Gastroesophageal sphincter (tissue), 4 donors: ENCODE data around the gene ALK. TPM values are rescaled to one million over a fixed set of nuclear protein-coding genes. Genes with fewer than 3 reads are reported as not detected.

Experiments
- ATAC-seq: fragments of 150-250 bp; one replicate; pipeline ENCODE4 v1.9.1; 2016; ENCODE audit warnings: mild to moderate bottlenecking, moderate library complexity
- H3K27ac ChIP-seq, 4 donors: fragments of 200-600 bp; sonication (generic) in 3 of 4; 1 replicate in 3 of 4; 2 replicates in 1 of 4; pipeline ENCODE4 v1.5.1; 2016 to 2019
- H3K27me3 ChIP-seq: fragments of 200-600 bp; sonication (generic); one replicate; pipeline ENCODE4 v1.5.1; 2019
- H3K36me3 ChIP-seq, 2 donors: fragments of 200-600 bp; sonication (generic); one replicate each; pipeline ENCODE4 v1.5.1; 2019; ENCODE audit warnings: control low read depth in 1 of 2
- H3K4me1 ChIP-seq, 3 donors: fragments of 200-600 bp; sonication (generic); 1 replicate in 2 of 3; 2 replicates in 1 of 3; pipeline ENCODE4 v1.5.1; 2016 to 2019; ENCODE audit warnings: control low read depth in 2 of 3
- H3K4me3 ChIP-seq, 2 donors: fragments of 200-600 bp; sonication (generic); one replicate each; pipeline ENCODE4 v1.5.1; 2019; ENCODE audit warnings: mild to moderate bottlenecking in 1 of 2, moderate library complexity in 1 of 2
- H3K9me3 ChIP-seq, 3 donors: fragments of 200-600 bp; sonication (generic); one replicate each; pipeline ENCODE4 v1.5.1; 2017 to 2019; ENCODE audit warnings: control low read depth in 2 of 3
- EP300 ChIP-seq: sonication (generic); formaldehyde crosslinking; IDR thresholded peaks from one replicate; pipeline ENCODE4 v1.6.1; 2017; ENCODE audit warnings: antibody characterized with exemption, mild to moderate bottlenecking
- POLR2A ChIP-seq, 2 donors: fragments of 450-650 bp; IDR thresholded peaks; one replicate each; pipeline ENCODE4 v1.6.1; 2017; ENCODE audit warnings: antibody characterized with exemption in 2 of 2, mild to moderate bottlenecking in 2 of 2, moderate library complexity in 1 of 2
- POLR2AphosphoS5 ChIP-seq: sonication (generic); formaldehyde crosslinking; IDR thresholded peaks from one replicate; pipeline ENCODE4 v1.6.1; 2017; ENCODE audit warnings: antibody characterized with exemption
- WGBS, 2 donors: methylation state at CpG; one replicate each; pipeline ENCODE4 v1.1.5; 2018; ENCODE audit warnings: low coverage in 1 of 2; 5-methylcytosine and 5-hydroxymethylcytosine counted together
- total RNA-seq, 4 donors: library from RNA; depleted of rRNA; stranded (reverse); fragments of >200 nt; gene quantifications; one replicate each; pipeline ENCODE4 v1.1.0, GENCODE V29; 2016
- TF ChIP-seq, protein P1 (sequence below), 4 experiments: fragments of 200-600 bp in 2 of 4; fragments of 450-650 bp in 2 of 4; sonication (generic) in 1 of 4; IDR thresholded peaks; one replicate each; pipeline ENCODE4 v1.5.1; 2017 to 2019; ENCODE audit warnings: antibody characterized with exemption in 4 of 4, mild to moderate bottlenecking in 2 of 4, moderate library complexity in 2 of 4

Gene ALK
- total RNA-seq, 4 donors from 2014 or later: 0.94 to 1.6 (median 1.1) TPM

- Histone ChIP-seq H3K27ac (no peak overlapping the region), H3K27me3 (no peaks in the 10 kb centered on the region), H3K4me3 (no peak overlapping the region), H3K4me1 (no peaks in the 10 kb centered on the region), H3K36me3 (no peaks in the 10 kb centered on the region), H3K9me3 (no peaks in the 10 kb centered on the region)
- ATAC-seq: no peak
- 65% methylated on average over 4 of the region's 4 CpGs; no CpG with 5 or more reads in 1 of the 2 donors for WGBS, 2 donors
- no peak for TF ChIP-seq EP300
- TF ChIP-seq, protein P1, sequence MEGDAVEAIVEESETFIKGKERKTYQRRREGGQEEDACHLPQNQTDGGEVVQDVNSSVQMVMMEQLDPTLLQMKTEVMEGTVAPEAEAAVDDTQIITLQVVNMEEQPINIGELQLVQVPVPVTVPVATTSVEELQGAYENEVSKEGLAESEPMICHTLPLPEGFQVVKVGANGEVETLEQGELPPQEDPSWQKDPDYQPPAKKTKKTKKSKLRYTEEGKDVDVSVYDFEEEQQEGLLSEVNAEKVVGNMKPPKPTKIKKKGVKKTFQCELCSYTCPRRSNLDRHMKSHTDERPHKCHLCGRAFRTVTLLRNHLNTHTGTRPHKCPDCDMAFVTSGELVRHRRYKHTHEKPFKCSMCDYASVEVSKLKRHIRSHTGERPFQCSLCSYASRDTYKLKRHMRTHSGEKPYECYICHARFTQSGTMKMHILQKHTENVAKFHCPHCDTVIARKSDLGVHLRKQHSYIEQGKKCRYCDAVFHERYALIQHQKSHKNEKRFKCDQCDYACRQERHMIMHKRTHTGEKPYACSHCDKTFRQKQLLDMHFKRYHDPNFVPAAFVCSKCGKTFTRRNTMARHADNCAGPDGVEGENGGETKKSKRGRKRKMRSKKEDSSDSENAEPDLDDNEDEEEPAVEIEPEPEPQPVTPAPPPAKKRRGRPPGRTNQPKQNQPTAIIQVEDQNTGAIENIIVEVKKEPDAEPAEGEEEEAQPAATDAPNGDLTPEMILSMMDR (IDR thresholded peaks at IDR 0.05): no peak
- TF ChIP-seq POLR2AphosphoS5: no peak
- no peak for TF ChIP-seq POLR2A (IDR thresholded peaks at IDR 0.05)
Measured at GRCh38 chr2:29446847-29447246, 474.5 kb downstream of the ALK start.

DNA sequence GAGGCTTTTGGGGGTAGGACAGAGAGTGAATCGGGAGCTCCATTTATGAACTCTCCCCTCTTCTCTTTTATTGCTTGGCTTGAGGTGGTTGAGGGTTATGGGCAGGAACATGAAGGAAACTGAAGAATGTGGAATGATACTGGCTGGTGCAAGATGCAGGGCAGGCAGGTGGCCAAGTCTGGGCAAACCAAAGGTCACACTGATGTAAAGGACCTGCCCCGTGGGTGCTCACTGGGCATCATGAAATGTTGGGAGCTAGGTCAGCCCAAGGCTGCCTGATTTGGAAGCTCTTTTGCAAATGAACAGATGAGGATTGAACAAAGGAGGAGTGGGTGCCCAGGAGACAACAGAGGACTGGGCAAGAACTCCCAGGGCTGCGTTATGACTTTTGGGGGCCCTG, 477.2 kb downstream of the ALK start:
- TF ChIP-seq, protein P1 (IDR thresholded peaks at IDR 0.05): no peak
- TF ChIP-seq EP300: no peak
- Histone ChIP-seq H3K36me3 (no peaks in the 10 kb centered on the region), H3K9me3 (no peaks in the 10 kb centered on the region), H3K27me3 (no peaks in the 10 kb centered on the region), H3K27ac (no peak overlapping the region), H3K4me3 (no peak overlapping the region), H3K4me1 (no peaks in the 10 kb centered on the region)
- no peak for ATAC-seq
- WGBS, 2 donors: 60 to 86% methylated on average over 2 to 3 of the region's 3 CpGs

DNA sequence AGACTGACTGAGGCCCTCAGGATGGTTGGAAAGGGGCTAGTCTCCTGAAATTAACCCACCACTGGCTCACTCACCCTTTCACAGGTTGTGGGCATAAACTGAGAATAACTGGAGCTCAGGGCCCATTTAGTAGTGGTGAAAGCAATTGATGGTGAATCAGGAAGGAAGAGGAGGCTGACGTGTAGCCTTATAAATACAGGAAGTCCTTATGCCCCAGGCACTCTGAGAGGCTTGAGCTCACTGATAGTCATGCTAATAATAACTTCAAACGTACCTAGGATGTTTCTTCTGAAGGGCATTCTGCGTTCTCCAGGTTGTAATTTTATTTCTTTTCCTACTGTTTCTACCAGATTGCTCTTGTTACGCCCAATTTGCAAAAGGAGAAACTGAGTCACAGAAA, 477.8 kb downstream of the ALK start:
- H3K9me3 ChIP-seq: no peaks in the 10 kb centered on the region

DNA sequence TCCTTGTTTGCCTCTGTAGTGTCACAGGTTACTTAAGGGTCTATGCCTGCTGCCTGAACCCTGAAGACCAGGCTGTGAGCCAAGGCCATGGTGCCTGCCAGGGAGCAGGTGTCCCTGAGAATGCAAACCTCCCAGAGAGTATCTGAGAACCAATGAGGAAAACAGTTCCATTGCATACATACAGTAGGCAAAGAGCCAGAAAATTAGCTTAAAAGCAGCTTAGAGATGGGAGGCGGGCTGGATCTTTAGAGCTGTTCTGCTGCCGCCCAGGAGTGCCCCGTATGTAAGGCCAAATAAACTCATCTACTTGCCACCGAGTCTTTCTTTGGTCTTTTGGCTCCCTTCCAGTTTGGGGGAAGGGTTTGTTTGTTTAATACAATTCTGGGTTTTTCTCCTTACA, 478.2 kb downstream of the ALK start:
- Histone ChIP-seq H3K9me3 (no peaks in the 10 kb centered on the region), H3K27ac (no peak overlapping the region), H3K4me3 (no peak overlapping the region), H3K36me3 (no peaks in the 10 kb centered on the region), H3K27me3 (no peaks in the 10 kb centered on the region), H3K4me1 (no peaks in the 10 kb centered on the region)
- 53 to 61% methylated on average over 3 of the region's 4 CpGs for WGBS, 2 donors
- no peak for TF ChIP-seq EP300
- TF ChIP-seq POLR2AphosphoS5: no peak
- TF ChIP-seq, protein P1 (IDR thresholded peaks at IDR 0.05): no peak
- no peak for TF ChIP-seq POLR2A (IDR thresholded peaks at IDR 0.05)
- no peak for ATAC-seq

More for the DNA sequence above, 477.8 kb downstream of the ALK start:
- TF ChIP-seq, protein P1 (IDR thresholded peaks at IDR 0.05): no peak
- TF ChIP-seq POLR2A (IDR thresholded peaks at IDR 0.05) (no peak), POLR2AphosphoS5 (no peak), EP300 (no peak)
- ATAC-seq: no peak
- H3K36me3 ChIP-seq: no peaks in the 10 kb centered on the region
- WGBS, 2 donors: 28 to 39% methylated on average over 4 of the region's 4 CpGs
- H3K27ac ChIP-seq: no peak overlapping the region
- no peaks in the 10 kb centered on the region for H3K27me3 ChIP-seq
- H3K4me1 ChIP-seq: no peaks in the 10 kb centered on the region
- no peak overlapping the region for H3K4me3 ChIP-seq

DNA sequence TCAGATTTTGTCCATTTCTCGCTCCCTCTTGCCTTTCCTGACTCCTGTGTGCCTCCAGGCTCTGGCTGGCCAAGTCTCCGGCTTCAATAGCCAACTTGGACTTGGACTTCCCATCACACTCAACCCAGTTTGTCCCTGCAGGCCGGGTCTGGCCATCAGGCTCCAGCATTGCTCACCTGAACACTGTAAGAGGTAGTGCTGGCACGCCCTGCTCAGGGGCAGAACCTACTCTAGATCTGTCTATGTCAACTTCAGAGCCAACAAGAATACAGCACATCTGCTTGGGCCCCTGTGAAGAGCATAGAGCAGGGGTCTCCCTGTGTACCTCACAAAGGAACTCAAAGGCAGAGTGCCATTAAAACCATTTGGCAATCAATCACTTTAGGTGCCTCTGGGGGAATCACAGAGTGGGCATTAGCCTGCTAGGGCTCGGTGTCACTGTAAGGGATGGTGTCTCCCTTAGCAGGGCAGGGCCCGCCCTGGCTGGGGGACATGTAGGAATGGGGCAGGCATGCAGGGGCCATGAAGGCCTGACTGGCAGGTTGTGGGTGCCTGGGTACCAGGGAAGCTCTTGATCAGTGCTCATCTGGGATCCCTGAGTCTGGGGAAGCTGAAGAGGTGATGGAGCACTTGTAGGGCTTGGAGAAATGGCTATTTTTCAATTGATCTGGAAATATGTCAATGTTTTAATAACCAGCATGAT, 480.3 kb downstream of the ALK start:
- TF ChIP-seq POLR2AphosphoS5: no peak
- Histone ChIP-seq H3K4me3 (no peak overlapping the region), H3K27ac (no peak overlapping the region), H3K27me3 (no peaks in the 10 kb centered on the region), H3K4me1 (no peaks in the 10 kb centered on the region), H3K36me3 (no peaks in the 10 kb centered on the region), H3K9me3 (no peaks in the 10 kb centered on the region)
- WGBS, 2 donors: 85 to 92% methylated on average over 2 to 3 of the region's 6 CpGs
- ATAC-seq: no peak
